ENCODE results near the gene NT5DC3.
A peak's percentile ranks its signal among the peaks of the same experiment; 100 is the strongest.

The NT5DC3 gene

GRCh38 chr12:103840876-103841689 is at the start of gene NT5DC3:
Gene NT5DC3, minus strand, starts transcription at chr12:103841234. Its CDS starts 78 bp downstream, at chr12:103841156.
- DNase-seq (ENCODE audit: low read depth, low spot score): peak; percentile 46

GRCh38 chr12:103887738-103888137 is 46.7 kb upstream of the NT5DC3 start:
- DNase-seq (ENCODE audit: low read depth, low spot score): no peak

GRCh38 chr12:103886195-103886797 is 45.3 kb upstream of the NT5DC3 start:
- no peak for DNase-seq (ENCODE audit: low read depth, low spot score)

GRCh38 chr12:103884316-103884715 is 43.3 kb upstream of the NT5DC3 start:
- DNase-seq (ENCODE audit: low read depth, low spot score): no peak

- no peak for DNase-seq (ENCODE audit: low read depth, low spot score)
These were observed 42.9 kb upstream of the NT5DC3 start for GRCh38 chr12:103883908-103884307.

GRCh38 chr12:103882861-103883596 is 42.0 kb upstream of the NT5DC3 start:
- DNase-seq (ENCODE audit: low read depth, low spot score): no peak

- no peak for DNase-seq (ENCODE audit: low read depth, low spot score)
These were observed 40.2 kb upstream of the NT5DC3 start for GRCh38 chr12:103881261-103881660.

- no peak for DNase-seq (ENCODE audit: low read depth, low spot score)
These were observed 39.5 kb upstream of the NT5DC3 start for GRCh38 chr12:103880299-103881142.

GRCh38 chr12:103879878-103880277 is 38.8 kb upstream of the NT5DC3 start:
- no peak for DNase-seq (ENCODE audit: low read depth, low spot score)

- DNase-seq (ENCODE audit: low read depth, low spot score): no peak
These were observed 38.1 kb upstream of the NT5DC3 start for GRCh38 chr12:103879048-103879692.

- peak; percentile 25 for DNase-seq (ENCODE audit: low read depth, low spot score)
These were observed 37.0 kb upstream of the NT5DC3 start for GRCh38 chr12:103877934-103878510.

- no peak for DNase-seq (ENCODE audit: low read depth, low spot score)
These were observed 36.3 kb upstream of the NT5DC3 start for GRCh38 chr12:103877288-103877687.

- DNase-seq (ENCODE audit: low read depth, low spot score): no peak
These were observed 34.6 kb upstream of the NT5DC3 start for GRCh38 chr12:103875666-103876065.

- no peak for DNase-seq (ENCODE audit: low read depth, low spot score)
These were observed 27.2 kb upstream of the NT5DC3 start for GRCh38 chr12:103868215-103868614.

GRCh38 chr12:103865151-103865730 is 24.2 kb upstream of the NT5DC3 start:
- DNase-seq (ENCODE audit: low read depth, low spot score): no peak

- no peak for DNase-seq (ENCODE audit: low read depth, low spot score)
These were observed 23.7 kb upstream of the NT5DC3 start for GRCh38 chr12:103864710-103865109.

- no peak for DNase-seq (ENCODE audit: low read depth, low spot score)
These were observed 18.0 kb upstream of the NT5DC3 start for GRCh38 chr12:103858953-103859601.

GRCh38 chr12:103858335-103858734 is 17.3 kb upstream of the NT5DC3 start:
- DNase-seq (ENCODE audit: low read depth, low spot score): no peak

- DNase-seq (ENCODE audit: low read depth, low spot score): no peak
These were observed 16.1 kb upstream of the NT5DC3 start for GRCh38 chr12:103857164-103857563.
